Stomach (tissue), 9 donors: Measurements from ENCODE around the gene THEM4. TPM values are rescaled to one million over a fixed set of nuclear protein-coding genes. Genes with fewer than 3 reads are reported as not detected.

Experiments
- DNase-seq, 2 donors: peaks; one replicate each; pipeline versions ENCODE4 v3.0.0 to v3.0.0-alpha.2; 2013 to 2019
- H3K27ac ChIP-seq, 5 donors: fragments of 200-600 bp in 4 of 5; sonication (generic) in 4 of 5; one replicate each; pipeline ENCODE4 v1.5.1; 2013 to 2019; ENCODE audit warnings: mild to moderate bottlenecking in 1 of 5, moderate library complexity in 1 of 5
- H3K27me3 ChIP-seq, 3 donors: fragments of 200-600 bp; sonication (generic); one replicate each; pipeline ENCODE4 v1.5.1; 2017 to 2019; ENCODE audit warnings: mixed run types in 1 of 3
- H3K36me3 ChIP-seq, 4 donors: fragments of 200-600 bp; sonication (generic); 1 replicate in 3 of 4; 2 replicates in 1 of 4; pipeline ENCODE4 v1.5.1; 2016 to 2019
- H3K4me1 ChIP-seq, 4 donors: fragments of 200-600 bp; sonication (generic); one replicate each; pipeline ENCODE4 v1.5.1; 2016 to 2019
- H3K4me3 ChIP-seq, 4 donors: fragments of 200-600 bp; sonication (generic) in 3 of 4; one replicate each; pipeline ENCODE4 v1.5.1; 2016 to 2019; ENCODE audit warnings: mild to moderate bottlenecking in 1 of 4
- H3K9me3 ChIP-seq, 4 donors: fragments of 200-600 bp; sonication (generic); one replicate each; pipeline ENCODE4 v1.5.1; 2016 to 2019
- EP300 ChIP-seq: sonication (generic); formaldehyde crosslinking; IDR thresholded peaks from one replicate; pipeline ENCODE4 v1.6.1; 2017; ENCODE audit warnings: antibody characterized with exemption
- POLR2A ChIP-seq, 4 donors: fragments of 450-650 bp; IDR thresholded peaks; one replicate each; pipeline ENCODE4 v1.6.1; 2016; ENCODE audit warnings: antibody characterized with exemption in 4 of 4, control low read depth in 2 of 4, mild to moderate bottlenecking in 1 of 4, moderate library complexity in 1 of 4
- POLR2AphosphoS5 ChIP-seq, 3 donors: sonication (generic); formaldehyde crosslinking; IDR thresholded peaks; one replicate each; pipeline ENCODE4 v1.6.1; 2016; ENCODE audit warnings: antibody characterized with exemption in 3 of 3
- WGBS, 5 donors: extraction: QIAGEN DNeasy Blood & Tissue Kit in 3 of 5; methylation state at CpG; one replicate each; pipeline versions ENCODE4 v1.1.5 to v1.1.7; 2013 to 2018; 5-methylcytosine and 5-hydroxymethylcytosine counted together
- intact Hi-C: fragments of 100-400 bp; cut with DNase I; formaldehyde crosslinking; loops from one replicate; pipeline ENCODE4 v1.15.1; 2023; ENCODE audit warnings: low total_unique reads
- polyA plus RNA-seq, 3 donors: library from polyadenylated mRNA; stranded (reverse); fragments of 200-250 nt; gene quantifications; one replicate each; pipeline ENCODE4 v1.2.3, GENCODE V29; 2013
- total RNA-seq, 5 donors: library from RNA; depleted of rRNA; stranded (reverse); fragments of >200 nt; gene quantifications; one replicate each; pipeline versions ENCODE4 v1.1.0 to v1.2.3, GENCODE V29; 2014 to 2016
- TF ChIP-seq, protein P1 (sequence below), 7 experiments: fragments of 450-650 bp in 4 of 7; fragments of 200-600 bp in 3 of 7; sonication (generic) in 3 of 7; IDR thresholded peaks; one replicate each; pipeline ENCODE4 v1.5.1; 2016 to 2019; ENCODE audit warnings: antibody characterized with exemption in 7 of 7, control low read depth in 2 of 7, mild to moderate bottlenecking in 1 of 7
- donor health status: healthy with polysubstance abuse.
- donor health status: Bipolar disorder and iron deficiency.
- donor health status: healthy.

The THEM4 gene
- total and polyA plus RNA-seq, 8 donors: 0.89 to 48.4 (median 11.1) TPM

- Histone ChIP-seq H3K4me3 (no peak overlapping the region), H3K36me3 (no peaks in the 10 kb centered on the region), H3K27ac (no peak overlapping the region), H3K27me3 (peaks cover 0 to 47% (median 15%) of the 10 kb centered on the region in 3 donors), H3K9me3 (no peaks in the 10 kb centered on the region), H3K4me1 (peaks cover 14 to 28% (median 24%) of the 10 kb centered on the region in 4 donors)
- 79 to 87% (median 85%) methylated on average over 2 of the region's 2 CpGs for WGBS, 5 donors
- TF ChIP-seq, protein P1, sequence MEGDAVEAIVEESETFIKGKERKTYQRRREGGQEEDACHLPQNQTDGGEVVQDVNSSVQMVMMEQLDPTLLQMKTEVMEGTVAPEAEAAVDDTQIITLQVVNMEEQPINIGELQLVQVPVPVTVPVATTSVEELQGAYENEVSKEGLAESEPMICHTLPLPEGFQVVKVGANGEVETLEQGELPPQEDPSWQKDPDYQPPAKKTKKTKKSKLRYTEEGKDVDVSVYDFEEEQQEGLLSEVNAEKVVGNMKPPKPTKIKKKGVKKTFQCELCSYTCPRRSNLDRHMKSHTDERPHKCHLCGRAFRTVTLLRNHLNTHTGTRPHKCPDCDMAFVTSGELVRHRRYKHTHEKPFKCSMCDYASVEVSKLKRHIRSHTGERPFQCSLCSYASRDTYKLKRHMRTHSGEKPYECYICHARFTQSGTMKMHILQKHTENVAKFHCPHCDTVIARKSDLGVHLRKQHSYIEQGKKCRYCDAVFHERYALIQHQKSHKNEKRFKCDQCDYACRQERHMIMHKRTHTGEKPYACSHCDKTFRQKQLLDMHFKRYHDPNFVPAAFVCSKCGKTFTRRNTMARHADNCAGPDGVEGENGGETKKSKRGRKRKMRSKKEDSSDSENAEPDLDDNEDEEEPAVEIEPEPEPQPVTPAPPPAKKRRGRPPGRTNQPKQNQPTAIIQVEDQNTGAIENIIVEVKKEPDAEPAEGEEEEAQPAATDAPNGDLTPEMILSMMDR (IDR thresholded peaks at IDR 0.05): no peak
- no peak for TF ChIP-seq POLR2AphosphoS5 (IDR thresholded peaks at IDR 0.05)
- TF ChIP-seq POLR2A (IDR thresholded peaks at IDR 0.05): no peak
- no peak for TF ChIP-seq EP300
- DNase-seq: no peak
- intact Hi-C loops: no loop called here
These were observed 65.9 kb downstream of the THEM4 start for GRCh38 chr1:151843398-151843797.

DNA sequence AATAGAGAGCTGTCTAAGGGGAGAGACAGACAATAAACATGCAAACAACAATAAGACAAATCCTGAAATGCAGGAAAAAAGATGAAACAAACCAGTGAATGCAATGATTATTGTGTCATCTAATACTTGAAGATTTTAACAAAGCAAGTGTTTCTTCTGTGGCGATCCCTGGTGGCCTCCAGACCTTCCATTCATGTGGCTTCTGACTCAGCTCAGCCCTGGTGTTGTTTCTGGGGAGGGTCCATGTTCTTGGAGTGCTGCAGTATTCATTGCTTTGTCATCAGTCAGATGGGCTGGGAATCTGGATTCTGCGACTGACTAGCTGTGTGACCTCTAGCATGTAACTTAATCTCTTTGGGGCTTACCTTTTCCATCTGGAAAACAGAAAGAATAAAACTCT is 68.2 kb downstream of the THEM4 start:
- Histone ChIP-seq H3K27ac (no peak overlapping the region), H3K9me3 (no peaks in the 10 kb centered on the region), H3K4me1 (peaks cover 30 to 46% (median 40%) of the 10 kb centered on the region in 4 donors), H3K4me3 (no peak overlapping the region), H3K27me3 (peaks cover 0 to 49% (median 24%) of the 10 kb centered on the region in 3 donors), H3K36me3 (no peaks in the 10 kb centered on the region)
- intact Hi-C loops: no loop called here
- no peak for TF ChIP-seq EP300
- TF ChIP-seq POLR2A (IDR thresholded peaks at IDR 0.05): no peak
- TF ChIP-seq POLR2AphosphoS5 (IDR thresholded peaks at IDR 0.05): no peak
- TF ChIP-seq, protein P1 (IDR thresholded peaks at IDR 0.05): no peak
- no peak for DNase-seq
- 83 to 97% (median 94%) methylated on average over 2 of the region's 2 CpGs for WGBS, 5 donors

DNA sequence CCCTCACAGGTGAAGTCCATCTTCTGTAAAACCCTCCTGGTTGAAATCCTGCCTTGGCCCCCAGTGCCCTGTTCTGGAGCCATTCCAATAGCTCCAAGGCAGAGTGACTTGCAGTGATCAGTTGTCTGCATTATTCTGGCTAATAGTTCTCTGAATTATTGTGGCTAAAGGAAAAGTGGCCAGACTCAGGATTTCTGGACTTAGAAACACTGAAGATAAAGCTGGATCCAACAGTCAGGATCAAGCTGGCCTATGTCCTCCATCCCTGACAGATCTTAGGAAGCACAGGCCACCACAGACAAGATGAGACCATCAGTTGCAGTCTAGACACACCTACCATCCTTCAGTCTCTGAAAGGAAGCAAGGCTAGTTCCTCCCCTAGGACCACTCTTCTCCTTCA is 68.9 kb downstream of the THEM4 start:
- H3K36me3 ChIP-seq: no peaks in the 10 kb centered on the region
- peak overlapping the region; percentile 47 to 54 (median 50) for H3K4me3 ChIP-seq
- intact Hi-C loops: no loop called here
- peaks cover 30 to 43% (median 40%) of the 10 kb centered on the region in 4 donors for H3K4me1 ChIP-seq
- H3K27me3 ChIP-seq: peaks cover 0 to 50% (median 24%) of the 10 kb centered on the region in 3 donors
- no peak for TF ChIP-seq POLR2A (IDR thresholded peaks at IDR 0.05)
- TF ChIP-seq POLR2AphosphoS5 (IDR thresholded peaks at IDR 0.05): no peak
- TF ChIP-seq, protein P1 (IDR thresholded peaks at IDR 0.05): no peak
- TF ChIP-seq EP300: no peak
- peak overlapping the region; percentile 83 to 88 (median 85) for H3K27ac ChIP-seq
- no peaks in the 10 kb centered on the region for H3K9me3 ChIP-seq
- no peak for DNase-seq

GRCh38 chr1:151839457-151840403 is 69.6 kb downstream of the THEM4 start, which contains the start of gene C2CD4D:
Gene C2CD4D (minus strand): TSS chr1:151839820. CDS start chr1:151838989, 831 bp downstream.
- Histone ChIP-seq H3K36me3 (no peaks in the 10 kb centered on the region), H3K4me3 (peak within 1 kb of the TSS; percentile 47 to 54 (median 50)), H3K27me3 (peaks cover 0 to 57% (median 24%) of the 10 kb centered on the region in 3 donors), H3K9me3 (no peaks in the 10 kb centered on the region), H3K4me1 (peaks cover 30 to 43% (median 40%) of the 10 kb centered on the region in 4 donors), H3K27ac (peak within 1 kb of the TSS; percentile 83 to 88 (median 85))
- intact Hi-C loops: no loop called here
- TF ChIP-seq, protein P1 (IDR thresholded peaks at IDR 0.05): peak in 1 of 7 experiments; percentile 17
- no peak for TF ChIP-seq EP300
- TF ChIP-seq POLR2A (IDR thresholded peaks at IDR 0.05): peak in 2 of 4 donors; percentile 26 to 75
- peak in 2 of 3 donors; percentile 82 to 91 for TF ChIP-seq POLR2AphosphoS5 (IDR thresholded peaks at IDR 0.05)
- 4 to 7% (median 4%) methylated on average over 28 to 47 of the region's 47 CpGs for WGBS, 5 donors
- DNase-seq: peak; percentile 76 to 94
